Brain microvascular endothelial cell (primary cell): ENCODE measurements around the gene ERBIN.

ENCODE experiments used
- DNase-seq: peaks from one replicate; pipeline ENCODE4 v3.0.0-alpha.2; 2020
- H3K27ac ChIP-seq: fragments of 250-450 bp; sonication (Bioruptor Pico); 2 replicates; pipeline ENCODE4 v1.5.1; 2020; ENCODE audit warnings: mild to moderate bottlenecking, moderate library complexity
- H3K27me3 ChIP-seq: fragments of 250-450 bp; sonication (Bioruptor Pico); replicated peaks from 2 replicates; pipeline ENCODE4 v1.5.1; 2020; ENCODE audit warnings: mild to moderate bottlenecking
- H3K36me3 ChIP-seq: fragments of 250-450 bp; sonication (Bioruptor Pico); replicated peaks from 2 replicates; pipeline ENCODE4 v1.5.1; 2020; ENCODE audit warnings: mild to moderate bottlenecking
- H3K4me3 ChIP-seq: 2 replicates; pipeline ENCODE4 v1.5.1; 2011; ENCODE audit warnings: low read depth, mild to moderate bottlenecking, control low read depth, low read length, moderate library complexity
- CTCF ChIP-seq: IDR thresholded peaks from 2 replicates; pipeline ENCODE4 v1.5.1; 2011; ENCODE audit warnings: low read depth, mild to moderate bottlenecking, moderate library complexity, low read length, control low read depth, inconsistent platforms; ENCODE audit errors: missing control alignments
- in situ Hi-C: cut with HindIII; loops from 2 replicates; pipeline ENCODE4 v1.10.0; 2017; ENCODE audit warnings: low sequenced_read_pairs, low pct_ligation_motif_present

ERBIN gene

GRCh38 chr5:66004216-66004615, 77.8 kb downstream of the ERBIN start:
- TF ChIP-seq CTCF = no peak
- Histone ChIP-seq H3K27ac (no peak overlapping the region), H3K36me3 (peaks cover 2% of the 10 kb centered on the region), H3K4me3 (no peak overlapping the region), H3K27me3 (no peaks in the 10 kb centered on the region)
- in situ Hi-C loops = no loop called here
- no peak for DNase-seq

GRCh38 chr5:66009277-66009676, 82.9 kb downstream of the ERBIN start:
- DNase-seq = no peak
- H3K27ac ChIP-seq = no peak overlapping the region
- no peaks in the 10 kb centered on the region for H3K27me3 ChIP-seq
- no peaks in the 10 kb centered on the region for H3K36me3 ChIP-seq
- no peak for TF ChIP-seq CTCF
- in situ Hi-C loops = no loop called here
- H3K4me3 ChIP-seq = no peak overlapping the region

GRCh38 chr5:66010476-66010875, 84.1 kb downstream of the ERBIN start:
- in situ Hi-C loops = no loop called here
- no peak overlapping the region for H3K27ac ChIP-seq

GRCh38 chr5:66012271-66012670, 85.9 kb downstream of the ERBIN start:
- TF ChIP-seq CTCF = no peak
- Histone ChIP-seq H3K27ac (no peak overlapping the region), H3K4me3 (no peak overlapping the region), H3K36me3 (peaks cover 2% of the 10 kb centered on the region), H3K27me3 (no peaks in the 10 kb centered on the region)
- in situ Hi-C loops = no loop called here
- DNase-seq = no peak

More at GRCh38 chr5:66010476-66010875, 84.1 kb downstream of the ERBIN start:
- peaks cover under 1% of the 10 kb centered on the region for H3K36me3 ChIP-seq
- DNase-seq = no peak
- TF ChIP-seq CTCF = no peak
- H3K4me3 ChIP-seq = no peak overlapping the region
- no peaks in the 10 kb centered on the region for H3K27me3 ChIP-seq

GRCh38 chr5:66013397-66013796, 87.0 kb downstream of the ERBIN start:
- in situ Hi-C loops = no loop called here
- H3K27ac ChIP-seq = no peak overlapping the region
- no peak for DNase-seq
- peaks cover 2% of the 10 kb centered on the region for H3K36me3 ChIP-seq
- H3K4me3 ChIP-seq = no peak overlapping the region
- no peaks in the 10 kb centered on the region for H3K27me3 ChIP-seq
- TF ChIP-seq CTCF = no peak

GRCh38 chr5:66013906-66014305, 87.5 kb downstream of the ERBIN start:
- H3K36me3 ChIP-seq = peaks cover 2% of the 10 kb centered on the region
- in situ Hi-C loops = no loop called here
- H3K4me3 ChIP-seq = no peak overlapping the region
- H3K27me3 ChIP-seq = no peaks in the 10 kb centered on the region
- no peak for TF ChIP-seq CTCF
- DNase-seq = no peak
- H3K27ac ChIP-seq = no peak overlapping the region
